Activated naive CD8-positive, alpha-beta T cell treated with anti-CD3 and anti-CD28 coated beads, Interleukin-2, amount 50 U/mL, for 24 hours (primary cell): ENCODE measurements around the gene SNAPC1.
A peak's percentile ranks its signal among the peaks of the same experiment; 100 is the strongest.

ENCODE experiments used
- ATAC-seq: fragments of 150-1000 bp; cut with Tn5 transposase; one replicate; pipeline ENCODE4 v1.10.0; 2021
- DNase-seq: peaks from one replicate; pipeline ENCODE4 v3.0.0; 2021
- H3K27ac Mint-ChIP-seq: one replicate; pipeline ENCODE4 v1.8.0; 2021; ENCODE audit warnings: mild to moderate bottlenecking, mixed read lengths
- H3K27me3 Mint-ChIP-seq: one replicate; pipeline ENCODE4 v1.8.0; 2021; ENCODE audit warnings: mixed read lengths
- H3K36me3 Mint-ChIP-seq: one replicate; pipeline ENCODE4 v1.8.0; 2021; ENCODE audit warnings: low read depth, mixed read lengths
- H3K4me1 Mint-ChIP-seq: one replicate; pipeline ENCODE4 v1.8.0; 2021; ENCODE audit warnings: mixed read lengths
- H3K4me3 Mint-ChIP-seq: one replicate; pipeline ENCODE4 v1.8.0; 2021; ENCODE audit warnings: mild to moderate bottlenecking, moderate library complexity, mixed read lengths
- H3K9me3 Mint-ChIP-seq: one replicate; pipeline ENCODE4 v1.8.0; 2021; ENCODE audit warnings: mixed read lengths

SNAPC1 gene, protein sequence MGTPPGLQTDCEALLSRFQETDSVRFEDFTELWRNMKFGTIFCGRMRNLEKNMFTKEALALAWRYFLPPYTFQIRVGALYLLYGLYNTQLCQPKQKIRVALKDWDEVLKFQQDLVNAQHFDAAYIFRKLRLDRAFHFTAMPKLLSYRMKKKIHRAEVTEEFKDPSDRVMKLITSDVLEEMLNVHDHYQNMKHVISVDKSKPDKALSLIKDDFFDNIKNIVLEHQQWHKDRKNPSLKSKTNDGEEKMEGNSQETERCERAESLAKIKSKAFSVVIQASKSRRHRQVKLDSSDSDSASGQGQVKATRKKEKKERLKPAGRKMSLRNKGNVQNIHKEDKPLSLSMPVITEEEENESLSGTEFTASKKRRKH

DNA sequence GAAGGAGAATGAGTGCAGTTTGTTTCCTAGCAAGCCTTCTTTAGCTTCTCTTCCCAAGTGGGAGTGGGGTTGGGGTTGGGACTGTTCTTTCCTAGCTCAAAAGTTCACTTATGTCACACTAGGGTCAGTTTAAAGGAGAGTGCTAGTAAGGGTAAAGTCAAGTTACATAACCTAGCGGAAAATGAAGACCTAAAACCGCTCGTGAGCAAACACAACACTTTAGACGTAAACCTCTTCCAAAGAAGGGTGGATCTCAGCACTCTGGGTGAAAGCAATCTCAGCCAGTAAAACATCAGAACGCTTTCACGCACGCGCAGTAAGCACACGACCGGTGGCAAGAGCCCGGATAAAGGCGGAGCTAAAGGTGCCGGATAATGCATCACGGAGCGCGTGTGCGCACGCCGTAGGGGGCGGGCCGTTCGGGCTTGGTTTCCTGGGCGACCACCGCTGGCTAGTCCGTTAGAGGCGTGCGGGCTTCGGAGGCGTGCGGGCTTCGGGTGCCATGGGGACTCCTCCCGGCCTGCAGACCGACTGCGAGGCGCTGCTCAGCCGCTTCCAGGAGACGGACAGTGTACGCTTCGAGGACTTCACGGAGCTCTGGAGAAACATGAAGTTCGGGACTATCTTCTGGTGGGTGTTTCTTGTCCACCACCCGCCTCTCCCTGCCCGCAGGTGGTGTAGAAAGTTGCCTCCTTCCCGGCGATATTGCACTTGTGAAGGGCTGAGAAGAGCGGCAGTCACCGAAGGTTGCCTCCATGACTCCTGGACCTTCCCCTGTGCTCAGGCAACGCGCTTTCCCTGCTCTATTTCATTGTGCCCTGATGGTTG is at the start of gene SNAPC1:
TSS of gene SNAPC1 (plus strand) at position 462 of the 828 bp plus-strand sequence. CDS start at position 503, 41 bp downstream.
- ATAC-seq (peak; percentile 100), DNase-seq (peak; percentile 98)
- Mint-ChIP-seq H3K27me3 (no peaks in the 10 kb centered on the region), H3K27ac (peak within 1 kb of the TSS; percentile 93), H3K4me1 (peaks cover 47% of the 10 kb centered on the region), H3K4me3 (peak within 1 kb of the TSS; percentile 98), H3K36me3 (peaks cover 14% of the 10 kb centered on the region), H3K9me3 (no peaks in the 10 kb centered on the region)

DNA sequence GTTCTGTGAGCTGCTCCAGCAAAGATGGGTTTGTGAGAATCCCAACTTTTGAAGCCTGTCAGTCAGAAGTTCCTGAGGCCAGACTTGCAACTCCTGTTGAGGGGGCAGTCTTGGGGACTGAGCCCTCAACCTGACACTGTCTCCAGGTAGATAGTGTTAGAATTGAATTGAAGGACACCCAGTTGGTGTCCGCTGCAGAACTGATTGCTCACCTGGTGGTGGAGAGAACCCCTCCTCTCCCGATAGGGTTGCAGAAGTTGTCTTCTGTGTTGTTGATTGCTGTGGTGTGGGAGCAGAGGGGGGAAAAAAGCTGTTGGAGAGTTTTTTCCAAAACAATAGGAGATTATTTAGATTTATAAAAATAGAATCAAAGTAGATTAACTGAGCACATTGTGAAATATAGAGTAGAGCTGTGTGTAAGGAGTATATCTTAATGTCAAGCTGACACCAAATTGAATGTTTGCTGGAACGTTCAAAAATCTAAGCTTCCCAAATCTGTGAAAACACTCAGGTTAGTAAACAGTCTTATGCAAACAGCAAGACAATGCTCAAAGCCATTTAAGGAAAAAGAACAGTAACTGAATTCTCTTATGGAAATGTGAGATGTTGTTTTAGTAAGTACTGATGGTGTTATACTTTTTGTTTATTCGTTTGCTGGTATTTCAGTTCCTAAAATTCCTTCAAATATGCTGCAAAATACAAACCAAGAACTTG is 48.3 kb upstream of the SNAPC1 start:
- H3K4me3 Mint-ChIP-seq = no peak overlapping the region
- no peak for DNase-seq

DNA sequence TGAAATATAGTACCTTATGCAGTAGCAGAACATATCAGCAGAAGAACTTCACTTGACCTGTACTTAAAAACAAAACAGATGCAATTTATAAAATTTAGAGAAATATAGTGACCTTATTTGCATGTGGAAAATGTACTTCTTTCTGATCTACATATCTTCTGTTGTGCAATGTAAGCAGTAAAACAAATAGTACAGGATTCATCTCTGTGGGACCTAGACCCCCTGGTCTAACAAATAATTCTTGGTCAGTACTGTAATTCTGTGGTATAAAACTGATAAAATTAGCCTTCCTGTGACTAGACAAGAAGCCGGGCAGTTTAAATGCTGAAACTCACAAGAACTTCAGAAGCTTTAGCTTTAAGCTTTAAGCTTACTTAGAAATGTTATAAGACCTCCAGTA is 45.3 kb upstream of the SNAPC1 start:
- no peak for ATAC-seq
- H3K27me3 Mint-ChIP-seq = no peaks in the 10 kb centered on the region
- DNase-seq = no peak
- H3K9me3 Mint-ChIP-seq = no peaks in the 10 kb centered on the region
- H3K27ac Mint-ChIP-seq = peak overlapping the region; percentile 3
- H3K4me1 Mint-ChIP-seq = peaks cover 89% of the 10 kb centered on the region
- H3K36me3 Mint-ChIP-seq = peaks cover 20% of the 10 kb centered on the region
- no peak overlapping the region for H3K4me3 Mint-ChIP-seq

More for the DNA sequence above, 48.3 kb upstream of the SNAPC1 start:
- H3K9me3 Mint-ChIP-seq = no peaks in the 10 kb centered on the region
- peaks cover 8% of the 10 kb centered on the region for H3K36me3 Mint-ChIP-seq
- H3K27ac Mint-ChIP-seq = peak overlapping the region; percentile 16
- ATAC-seq = no peak
- H3K27me3 Mint-ChIP-seq = no peaks in the 10 kb centered on the region
- peaks cover 95% of the 10 kb centered on the region for H3K4me1 Mint-ChIP-seq

GRCh38 chr14:61718039-61718438 is 44.2 kb upstream of the SNAPC1 start:
- DNase-seq = no peak
- H3K9me3 Mint-ChIP-seq = no peaks in the 10 kb centered on the region
- H3K27ac Mint-ChIP-seq = peak overlapping the region; percentile 42
- H3K36me3 Mint-ChIP-seq = peaks cover 26% of the 10 kb centered on the region
- ATAC-seq = no peak
- peaks cover 84% of the 10 kb centered on the region for H3K4me1 Mint-ChIP-seq
- no peaks in the 10 kb centered on the region for H3K27me3 Mint-ChIP-seq
- H3K4me3 Mint-ChIP-seq = peak overlapping the region; percentile 14

DNA sequence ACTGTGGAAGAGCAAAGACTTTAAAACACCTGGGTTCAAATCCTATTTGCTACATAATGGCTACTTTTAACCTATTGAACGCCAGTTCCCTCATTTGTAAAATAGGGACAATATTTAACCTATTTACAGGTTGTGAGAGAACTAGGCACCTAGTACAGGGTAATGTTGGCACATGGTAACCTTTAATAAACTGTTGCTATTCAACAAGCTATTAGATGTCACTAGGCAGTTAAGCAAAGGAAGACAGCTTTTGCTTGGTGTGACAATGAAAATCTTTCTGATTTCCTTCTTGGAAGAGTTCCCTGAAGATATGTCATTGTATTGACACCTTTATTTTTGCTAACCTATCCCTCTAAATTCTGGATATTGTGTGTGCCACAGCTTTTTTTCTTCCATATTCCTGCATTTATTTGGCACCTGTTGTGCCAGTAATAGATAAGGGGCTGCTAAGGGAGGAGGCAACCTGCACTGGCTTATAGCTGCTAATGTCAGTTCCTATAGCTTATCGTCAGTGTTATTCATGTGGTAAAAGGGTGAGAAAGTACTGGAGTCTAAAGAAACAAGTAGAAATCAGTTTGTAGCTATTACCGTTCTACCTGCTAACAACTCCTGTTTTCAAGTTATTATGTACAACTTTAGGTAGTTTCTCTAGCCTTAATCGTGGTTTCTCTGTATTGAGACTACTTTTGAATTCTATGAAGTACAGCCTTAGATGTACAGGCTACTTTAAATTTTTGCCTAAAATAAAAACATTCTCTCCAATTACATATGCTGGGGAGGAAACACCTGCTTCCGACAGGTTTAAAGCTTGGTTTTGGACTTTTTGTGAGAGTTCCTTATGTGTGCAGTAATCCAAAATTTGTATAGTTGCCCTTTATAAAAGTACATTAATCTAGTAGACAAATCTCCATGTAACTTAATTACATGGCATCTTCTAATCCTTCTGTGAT is 42.6 kb upstream of the SNAPC1 start:
- no peak for DNase-seq
- peaks cover 82% of the 10 kb centered on the region for H3K4me1 Mint-ChIP-seq
- H3K9me3 Mint-ChIP-seq = no peaks in the 10 kb centered on the region
- H3K27me3 Mint-ChIP-seq = no peaks in the 10 kb centered on the region
- H3K4me3 Mint-ChIP-seq = peak overlapping the region; percentile 64
- peaks cover 39% of the 10 kb centered on the region for H3K36me3 Mint-ChIP-seq
- ATAC-seq = peak; percentile 40
- H3K27ac Mint-ChIP-seq = peak overlapping the region; percentile 65

- H3K36me3 Mint-ChIP-seq = peaks cover 44% of the 10 kb centered on the region
- H3K4me1 Mint-ChIP-seq = peaks cover 80% of the 10 kb centered on the region
- peak overlapping the region; percentile 64 for H3K4me3 Mint-ChIP-seq
- peak overlapping the region; percentile 65 for H3K27ac Mint-ChIP-seq
- H3K27me3 Mint-ChIP-seq = no peaks in the 10 kb centered on the region
- ATAC-seq = no peak
- H3K9me3 Mint-ChIP-seq = no peaks in the 10 kb centered on the region
- DNase-seq = no peak
These were observed 41.9 kb upstream of the SNAPC1 start for GRCh38 chr14:61720294-61720661.

DNA sequence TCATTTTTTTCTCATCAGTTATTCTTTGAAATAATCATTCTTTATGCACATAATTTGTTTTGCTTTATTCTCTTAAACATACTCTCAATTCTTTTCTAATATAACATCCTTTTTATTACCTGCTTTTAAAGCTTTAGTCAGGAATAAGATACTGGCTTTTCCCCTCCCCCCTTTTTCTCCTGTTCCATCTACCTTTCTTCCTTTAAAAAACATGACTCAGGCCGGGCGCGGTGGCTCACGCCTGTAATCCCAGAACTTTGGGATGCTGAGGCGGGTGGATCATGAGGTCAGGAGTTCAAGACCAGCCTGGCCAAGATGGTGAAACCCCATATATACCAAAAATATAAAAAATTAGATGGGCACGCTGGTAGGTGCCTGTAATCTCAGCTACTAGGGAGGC is 41.5 kb upstream of the SNAPC1 start:
- Mint-ChIP-seq H3K36me3 (peaks cover 47% of the 10 kb centered on the region), H3K27me3 (no peaks in the 10 kb centered on the region), H3K4me3 (no peak overlapping the region), H3K27ac (no peak overlapping the region), H3K4me1 (peaks cover 80% of the 10 kb centered on the region), H3K9me3 (no peaks in the 10 kb centered on the region)
- no peak for ATAC-seq
- DNase-seq = no peak

- ATAC-seq (no peak), DNase-seq (no peak)
- no peaks in the 10 kb centered on the region for H3K9me3 Mint-ChIP-seq
- no peak overlapping the region for H3K4me3 Mint-ChIP-seq
- H3K4me1 Mint-ChIP-seq = peaks cover 80% of the 10 kb centered on the region
- peaks cover 75% of the 10 kb centered on the region for H3K36me3 Mint-ChIP-seq
- peak overlapping the region; percentile 49 for H3K27ac Mint-ChIP-seq
- no peaks in the 10 kb centered on the region for H3K27me3 Mint-ChIP-seq
These were observed 38.1 kb upstream of the SNAPC1 start for GRCh38 chr14:61724133-61724532.

GRCh38 chr14:61726778-61727658 is 35.2 kb upstream of the SNAPC1 start:
- Mint-ChIP-seq H3K9me3 (no peaks in the 10 kb centered on the region), H3K4me3 (no peak overlapping the region), H3K36me3 (peaks cover 83% of the 10 kb centered on the region), H3K27me3 (no peaks in the 10 kb centered on the region), H3K4me1 (peaks cover 70% of the 10 kb centered on the region), H3K27ac (peak overlapping the region; percentile 79)
- ATAC-seq = peak; percentile 49
- DNase-seq = no peak

- peaks cover 88% of the 10 kb centered on the region for H3K36me3 Mint-ChIP-seq
- H3K27ac Mint-ChIP-seq = peak overlapping the region; percentile 40
- no peaks in the 10 kb centered on the region for H3K9me3 Mint-ChIP-seq
- no peaks in the 10 kb centered on the region for H3K27me3 Mint-ChIP-seq
- no peak overlapping the region for H3K4me3 Mint-ChIP-seq
- no peak for DNase-seq
- ATAC-seq = no peak
- peaks cover 43% of the 10 kb centered on the region for H3K4me1 Mint-ChIP-seq
These were observed 31.4 kb upstream of the SNAPC1 start for GRCh38 chr14:61730756-61731373.

GRCh38 chr14:61733972-61734371 is 28.2 kb upstream of the SNAPC1 start:
- Mint-ChIP-seq H3K27me3 (no peaks in the 10 kb centered on the region), H3K4me3 (no peak overlapping the region), H3K27ac (no peak overlapping the region), H3K9me3 (no peaks in the 10 kb centered on the region), H3K36me3 (peaks cover 84% of the 10 kb centered on the region), H3K4me1 (peaks cover 17% of the 10 kb centered on the region)
- no peak for ATAC-seq
- no peak for DNase-seq

DNA sequence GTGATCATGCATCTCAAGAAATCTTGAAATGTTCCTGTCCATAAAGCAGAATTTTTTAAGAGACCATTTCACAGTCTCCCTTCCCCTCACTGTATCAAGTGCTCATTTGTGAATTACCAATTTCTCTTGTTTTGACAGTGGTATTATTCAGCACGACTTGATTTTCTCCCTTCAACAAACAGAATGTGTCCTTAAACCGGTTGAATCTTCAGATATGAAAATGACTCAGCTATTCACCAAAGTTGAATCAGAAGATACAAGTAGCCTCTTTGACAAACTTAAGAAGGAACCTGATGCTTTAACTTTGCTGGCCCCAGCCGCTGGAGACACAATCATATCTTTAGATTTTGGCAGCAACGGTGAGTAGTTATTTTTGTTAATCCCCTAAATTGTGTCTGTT is 25.5 kb upstream of the SNAPC1 start:
- H3K9me3 Mint-ChIP-seq = no peaks in the 10 kb centered on the region
- no peak overlapping the region for H3K4me3 Mint-ChIP-seq
- no peak for ATAC-seq
- H3K27ac Mint-ChIP-seq = peak overlapping the region; percentile 69
- no peaks in the 10 kb centered on the region for H3K27me3 Mint-ChIP-seq
- DNase-seq = no peak
- peaks cover 81% of the 10 kb centered on the region for H3K36me3 Mint-ChIP-seq
- H3K4me1 Mint-ChIP-seq = peaks cover 3% of the 10 kb centered on the region

GRCh38 chr14:61737915-61738314 is 24.3 kb upstream of the SNAPC1 start:
- H3K36me3 Mint-ChIP-seq = peaks cover 79% of the 10 kb centered on the region
- peaks cover 3% of the 10 kb centered on the region for H3K4me1 Mint-ChIP-seq
- ATAC-seq (no peak), DNase-seq (no peak)
- no peaks in the 10 kb centered on the region for H3K27me3 Mint-ChIP-seq
- no peaks in the 10 kb centered on the region for H3K9me3 Mint-ChIP-seq
- H3K4me3 Mint-ChIP-seq = no peak overlapping the region
- peak overlapping the region; percentile 34 for H3K27ac Mint-ChIP-seq
